SK-N-MC (cell line): ENCODE data around the gene MAGI1.

Experiments
- EZH2 ChIP-seq: fragments of 200-600 bp; sonication (generic); IDR thresholded peaks from one replicate; pipeline ENCODE4 v1.6.1; 2017; ENCODE audit warnings: antibody characterized with exemption
- POLR2AphosphoS5 ChIP-seq: IDR thresholded peaks from 2 replicates; pipeline ENCODE4 v1.6.1; 2012; ENCODE audit warnings: mild to moderate bottlenecking, low read depth, low read length, borderline replicate concordance

DNA sequence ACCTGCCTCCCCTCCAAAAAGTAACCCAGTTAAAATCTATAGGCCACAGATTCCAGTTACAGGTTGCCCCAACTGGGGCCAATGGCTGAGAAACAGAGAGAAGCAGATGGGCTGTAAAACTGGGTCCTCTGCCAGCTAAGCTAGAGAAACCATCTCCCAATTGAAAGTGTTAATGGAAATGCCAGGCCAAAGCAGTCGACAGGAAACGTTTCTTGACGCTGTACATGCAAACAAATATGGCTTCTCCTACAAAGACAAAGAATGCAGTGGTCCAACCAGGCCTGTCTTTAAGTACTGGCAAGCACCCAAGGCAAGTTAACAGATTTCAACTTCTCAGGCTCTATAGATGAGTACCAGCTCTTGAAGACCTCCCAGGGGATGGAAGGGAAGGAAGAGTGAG lies 71.3 kb downstream of the MAGI1 start:
- TF ChIP-seq EZH2 (no peak), POLR2AphosphoS5 (no peak)
